Measurements from ENCODE around the gene CACNG8.

DNA sequence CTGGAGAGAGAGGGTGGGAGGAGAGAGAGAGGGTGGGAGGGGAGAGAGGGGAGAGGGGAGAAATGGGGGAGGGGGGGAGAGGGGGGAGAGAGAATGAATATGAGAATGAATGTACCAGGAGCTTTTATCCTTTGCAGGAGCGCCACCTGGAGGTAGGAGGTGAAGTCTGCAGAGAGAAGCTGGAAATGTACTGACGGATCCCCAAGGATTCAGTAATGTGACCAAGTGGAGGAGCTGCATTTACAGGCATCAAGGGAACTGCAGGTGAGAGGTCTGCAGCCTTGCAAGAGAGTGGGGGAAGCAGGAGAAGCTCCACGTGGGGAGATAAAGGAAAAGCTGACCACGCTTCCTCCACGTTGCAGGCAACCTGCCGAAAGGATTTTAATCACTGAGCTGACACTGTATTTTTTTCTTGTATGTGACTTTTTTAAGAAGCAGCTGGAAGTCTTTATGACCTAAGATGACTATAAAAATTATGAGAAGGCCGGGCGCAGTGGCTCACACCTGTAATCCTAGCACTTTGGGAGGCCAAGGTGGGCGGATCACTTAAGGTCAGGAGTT is 67.3 kb downstream of the CACNG8 start:
- TF ChIP-seq, protein P1, sequence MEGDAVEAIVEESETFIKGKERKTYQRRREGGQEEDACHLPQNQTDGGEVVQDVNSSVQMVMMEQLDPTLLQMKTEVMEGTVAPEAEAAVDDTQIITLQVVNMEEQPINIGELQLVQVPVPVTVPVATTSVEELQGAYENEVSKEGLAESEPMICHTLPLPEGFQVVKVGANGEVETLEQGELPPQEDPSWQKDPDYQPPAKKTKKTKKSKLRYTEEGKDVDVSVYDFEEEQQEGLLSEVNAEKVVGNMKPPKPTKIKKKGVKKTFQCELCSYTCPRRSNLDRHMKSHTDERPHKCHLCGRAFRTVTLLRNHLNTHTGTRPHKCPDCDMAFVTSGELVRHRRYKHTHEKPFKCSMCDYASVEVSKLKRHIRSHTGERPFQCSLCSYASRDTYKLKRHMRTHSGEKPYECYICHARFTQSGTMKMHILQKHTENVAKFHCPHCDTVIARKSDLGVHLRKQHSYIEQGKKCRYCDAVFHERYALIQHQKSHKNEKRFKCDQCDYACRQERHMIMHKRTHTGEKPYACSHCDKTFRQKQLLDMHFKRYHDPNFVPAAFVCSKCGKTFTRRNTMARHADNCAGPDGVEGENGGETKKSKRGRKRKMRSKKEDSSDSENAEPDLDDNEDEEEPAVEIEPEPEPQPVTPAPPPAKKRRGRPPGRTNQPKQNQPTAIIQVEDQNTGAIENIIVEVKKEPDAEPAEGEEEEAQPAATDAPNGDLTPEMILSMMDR (conservative IDR thresholded peaks at IDR 0.05), result peak; percentile 80
- TF ChIP-seq ZFX (IDR thresholded peaks at IDR 0.05), result no peak
